ENCODE measurements around the gene MOCOS.

MOCOS gene

DNA sequence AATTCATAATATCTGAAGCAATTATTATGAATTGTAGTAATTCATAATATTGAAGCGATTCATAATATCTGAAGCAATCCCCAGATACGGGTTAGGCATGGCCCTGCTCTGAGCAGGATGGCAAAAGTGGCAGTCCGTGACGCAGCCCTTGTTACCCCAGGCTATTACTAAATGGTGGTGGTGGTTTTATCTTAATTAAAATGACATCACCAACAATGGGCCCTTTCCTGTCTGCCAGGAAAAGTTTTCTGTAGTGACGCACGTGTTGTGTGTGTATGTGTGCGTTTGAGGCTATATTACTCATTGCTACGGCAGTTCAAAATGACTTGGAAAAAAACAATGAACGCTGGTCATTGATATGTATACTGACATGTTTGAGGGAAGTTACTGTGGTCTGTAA is 10.6 kb upstream of the MOCOS start:
- DNase-seq: no peak
- H3K4me1 ChIP-seq: no peaks in the 10 kb centered on the region
- TF ChIP-seq CTCF (IDR thresholded peaks at IDR 0.05; ENCODE audit: low read depth, low read length): no peak

DNA sequence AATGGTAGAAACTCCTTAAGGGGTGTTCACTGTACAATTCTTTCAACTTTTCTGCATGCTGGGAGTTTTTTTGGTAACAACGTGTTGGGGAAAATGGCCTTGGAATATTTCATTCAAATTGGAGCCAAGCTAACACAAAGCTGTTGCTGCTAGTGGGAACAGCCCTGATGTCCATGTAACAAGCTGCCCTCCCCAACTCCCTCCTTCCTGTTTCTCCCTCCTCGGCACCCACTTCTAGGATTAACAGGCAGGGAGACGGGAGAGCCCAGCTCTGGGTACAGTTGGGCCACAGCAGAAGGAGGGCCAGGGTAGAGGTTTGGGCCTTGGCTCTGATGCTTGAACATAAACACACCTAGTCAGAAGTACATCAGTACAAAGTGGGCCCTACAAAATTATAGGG is 9.4 kb upstream of the MOCOS start:
- no peak for TF ChIP-seq CTCF (IDR thresholded peaks at IDR 0.05; ENCODE audit: low read depth, low read length)
- H3K27me3 ChIP-seq: no peaks in the 10 kb centered on the region
- no peak for DNase-seq
- no peak overlapping the region for H3K4me3 ChIP-seq (ENCODE audit: low read depth, low read length)
- no peaks in the 10 kb centered on the region for H3K9me3 ChIP-seq
- H3K4me1 ChIP-seq: no peaks in the 10 kb centered on the region
- no peaks in the 10 kb centered on the region for H3K36me3 ChIP-seq

More for the DNA sequence above, 10.6 kb upstream of the MOCOS start:
- H3K4me3 ChIP-seq (ENCODE audit: low read depth, low read length): no peak overlapping the region
- no peaks in the 10 kb centered on the region for H3K27me3 ChIP-seq
- no peaks in the 10 kb centered on the region for H3K36me3 ChIP-seq
- H3K9me3 ChIP-seq: no peaks in the 10 kb centered on the region

GRCh38 chr18:36179562-36180355 is 7.5 kb upstream of the MOCOS start:
- no peak for DNase-seq

GRCh38 chr18:36181441-36181840 is 5.9 kb upstream of the MOCOS start:
- Histone ChIP-seq H3K4me1 (no peaks in the 10 kb centered on the region), H3K9me3 (no peaks in the 10 kb centered on the region), H3K27me3 (no peaks in the 10 kb centered on the region), H3K36me3 (no peaks in the 10 kb centered on the region), H3K4me3 (ENCODE audit: low read depth, low read length) (no peak overlapping the region)
- no peak for TF ChIP-seq CTCF (IDR thresholded peaks at IDR 0.05; ENCODE audit: low read depth, low read length)
- no peak for DNase-seq

More at GRCh38 chr18:36179562-36180355, 7.5 kb upstream of the MOCOS start:
- no peak overlapping the region for H3K4me3 ChIP-seq (ENCODE audit: low read depth, low read length)
- no peaks in the 10 kb centered on the region for H3K36me3 ChIP-seq
- no peak for TF ChIP-seq CTCF (IDR thresholded peaks at IDR 0.05; ENCODE audit: low read depth, low read length)
- no peaks in the 10 kb centered on the region for H3K27me3 ChIP-seq
- no peaks in the 10 kb centered on the region for H3K9me3 ChIP-seq
- H3K4me1 ChIP-seq: no peaks in the 10 kb centered on the region

- no peak for TF ChIP-seq CTCF (IDR thresholded peaks at IDR 0.05; ENCODE audit: low read depth, low read length)
- no peaks in the 10 kb centered on the region for H3K9me3 ChIP-seq
- no peaks in the 10 kb centered on the region for H3K36me3 ChIP-seq
- no peaks in the 10 kb centered on the region for H3K27me3 ChIP-seq
- DNase-seq: no peak
- H3K4me1 ChIP-seq: no peaks in the 10 kb centered on the region
- H3K4me3 ChIP-seq (ENCODE audit: low read depth, low read length): no peak overlapping the region
Observed at GRCh38 chr18:36181898-36182506, 5.3 kb upstream of the MOCOS start.

DNA sequence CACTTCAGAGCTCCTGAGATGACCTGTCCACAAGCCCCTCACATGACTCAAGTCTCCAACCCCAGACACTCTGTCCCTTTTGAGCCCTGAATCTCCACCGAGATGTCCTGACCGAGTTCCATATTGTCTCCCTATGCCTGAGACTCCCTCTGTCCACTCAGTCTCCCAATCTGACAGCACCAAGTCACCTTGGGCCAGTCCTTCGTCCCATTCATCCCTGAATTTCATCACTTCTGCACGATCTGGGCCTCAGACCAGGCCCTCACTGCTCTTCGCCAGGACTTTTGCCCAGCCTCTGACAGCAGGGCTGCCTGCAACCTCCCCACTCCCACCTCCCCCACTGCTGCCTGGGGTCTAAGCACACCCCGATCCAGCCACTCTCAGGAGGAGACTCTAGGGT is 4.3 kb upstream of the MOCOS start:
- H3K4me3 ChIP-seq (ENCODE audit: low read depth, low read length): no peak overlapping the region
- H3K36me3 ChIP-seq: no peaks in the 10 kb centered on the region
- H3K9me3 ChIP-seq: no peaks in the 10 kb centered on the region
- no peaks in the 10 kb centered on the region for H3K27me3 ChIP-seq
- DNase-seq: no peak
- no peaks in the 10 kb centered on the region for H3K4me1 ChIP-seq
- TF ChIP-seq CTCF (IDR thresholded peaks at IDR 0.05; ENCODE audit: low read depth, low read length): no peak
